ENCODE results near the gene SORCS1.

DNA sequence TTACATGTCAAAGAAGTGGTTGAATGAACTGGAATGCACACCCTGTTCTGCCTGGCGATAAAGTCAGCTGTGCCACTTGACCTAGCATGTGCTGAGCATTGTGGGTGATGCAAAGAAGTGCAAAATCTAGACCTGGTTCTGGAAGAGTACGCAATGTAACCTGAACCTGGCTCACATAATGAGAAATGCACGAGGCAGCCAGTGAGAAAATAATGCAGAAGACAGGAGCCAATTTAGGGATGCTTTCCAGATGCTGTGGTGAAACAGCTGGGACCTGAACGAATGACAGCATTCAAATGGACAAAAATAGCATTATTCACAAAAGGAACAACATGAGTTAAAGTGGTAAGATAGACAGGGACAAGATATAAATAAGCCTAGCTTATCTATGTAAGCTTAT lies 402.6 kb downstream of the SORCS1 start:
- no peak for TF ChIP-seq POLR2A (IDR thresholded peaks at IDR 0.05)
- no peak for TF ChIP-seq POLR2AphosphoS5 (IDR thresholded peaks at IDR 0.05)
- TF ChIP-seq, protein P1, sequence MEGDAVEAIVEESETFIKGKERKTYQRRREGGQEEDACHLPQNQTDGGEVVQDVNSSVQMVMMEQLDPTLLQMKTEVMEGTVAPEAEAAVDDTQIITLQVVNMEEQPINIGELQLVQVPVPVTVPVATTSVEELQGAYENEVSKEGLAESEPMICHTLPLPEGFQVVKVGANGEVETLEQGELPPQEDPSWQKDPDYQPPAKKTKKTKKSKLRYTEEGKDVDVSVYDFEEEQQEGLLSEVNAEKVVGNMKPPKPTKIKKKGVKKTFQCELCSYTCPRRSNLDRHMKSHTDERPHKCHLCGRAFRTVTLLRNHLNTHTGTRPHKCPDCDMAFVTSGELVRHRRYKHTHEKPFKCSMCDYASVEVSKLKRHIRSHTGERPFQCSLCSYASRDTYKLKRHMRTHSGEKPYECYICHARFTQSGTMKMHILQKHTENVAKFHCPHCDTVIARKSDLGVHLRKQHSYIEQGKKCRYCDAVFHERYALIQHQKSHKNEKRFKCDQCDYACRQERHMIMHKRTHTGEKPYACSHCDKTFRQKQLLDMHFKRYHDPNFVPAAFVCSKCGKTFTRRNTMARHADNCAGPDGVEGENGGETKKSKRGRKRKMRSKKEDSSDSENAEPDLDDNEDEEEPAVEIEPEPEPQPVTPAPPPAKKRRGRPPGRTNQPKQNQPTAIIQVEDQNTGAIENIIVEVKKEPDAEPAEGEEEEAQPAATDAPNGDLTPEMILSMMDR (IDR thresholded peaks at IDR 0.05), result no peak
- no peak for TF ChIP-seq EP300 (IDR thresholded peaks at IDR 0.05; ENCODE audit: low read depth)
